ENCODE data around the gene DAB2. TPM values are rescaled to one million over a fixed set of nuclear protein-coding genes. Genes with fewer than 3 reads are reported as not detected.
"Not testable (repeated sequence)": the region's sequence is repeated elsewhere in the genome, so short reads cannot be mapped to it uniquely, and the experiment has no call there.

DAB2 gene
- total RNA-seq, 1 experiment from 2014 or later = 8.8 TPM

DNA sequence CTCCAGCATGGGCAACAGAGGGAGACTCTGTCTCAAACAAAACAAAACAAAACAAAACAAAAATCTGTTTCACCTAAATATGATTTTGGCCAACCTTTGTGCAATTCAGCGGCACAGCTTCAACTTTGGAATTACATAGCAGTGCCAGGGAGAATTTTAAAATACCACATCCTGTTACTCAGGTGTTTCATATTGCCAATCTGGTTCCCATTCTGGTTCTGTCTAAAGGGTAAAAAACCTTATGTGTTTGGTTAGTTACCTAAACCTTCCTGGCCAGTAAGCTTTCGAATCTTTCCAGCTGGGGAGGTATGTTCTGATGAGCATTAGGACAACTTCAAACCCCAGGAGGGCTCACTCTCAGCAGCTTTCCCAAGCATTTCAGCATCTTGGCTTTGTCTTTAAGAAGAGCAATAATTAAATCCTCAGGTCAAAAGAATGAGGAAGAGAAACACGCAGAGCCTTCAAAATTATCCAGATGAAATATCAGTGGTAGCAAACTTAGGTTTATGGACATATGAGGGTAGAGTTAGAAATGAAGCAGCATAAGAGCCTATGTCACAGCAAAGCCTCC is 2.7 kb downstream of the DAB2 start:
- peak; percentile 11 for DNase-seq (ENCODE audit: low read depth)

DNA sequence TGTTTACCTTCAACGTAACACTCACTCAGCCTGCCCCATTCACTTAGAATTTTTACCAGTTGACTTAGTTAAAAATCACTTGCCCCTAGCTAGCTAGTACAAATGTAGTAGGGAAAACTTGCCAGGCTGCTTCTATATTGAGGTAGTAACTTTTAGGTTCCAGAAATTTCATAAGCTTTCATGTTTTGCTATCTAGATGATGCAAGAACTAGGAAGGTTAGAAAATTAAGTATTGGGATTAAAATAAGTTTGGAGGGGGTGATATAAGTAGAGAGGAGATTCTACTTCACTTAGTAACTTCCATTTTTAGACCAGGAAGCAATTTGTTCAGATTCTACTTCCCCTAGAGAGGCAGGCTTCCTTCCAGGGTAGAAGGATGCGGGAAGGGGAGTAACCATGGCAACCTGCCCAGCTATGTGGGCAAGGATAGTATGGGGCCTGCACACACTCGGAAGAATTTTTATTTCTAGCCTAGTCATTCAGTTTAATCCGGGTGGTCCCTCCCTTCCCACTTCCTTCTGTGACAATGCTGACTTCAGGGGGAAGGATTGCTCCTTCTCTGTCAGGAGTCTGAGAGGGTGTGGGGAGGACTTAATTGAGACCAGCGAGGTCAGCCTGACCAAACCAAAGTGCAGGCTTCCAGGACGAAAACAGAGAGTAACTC is 4.2 kb downstream of the DAB2 start:
- peak; percentile 91 for DNase-seq (ENCODE audit: low read depth)

DNA sequence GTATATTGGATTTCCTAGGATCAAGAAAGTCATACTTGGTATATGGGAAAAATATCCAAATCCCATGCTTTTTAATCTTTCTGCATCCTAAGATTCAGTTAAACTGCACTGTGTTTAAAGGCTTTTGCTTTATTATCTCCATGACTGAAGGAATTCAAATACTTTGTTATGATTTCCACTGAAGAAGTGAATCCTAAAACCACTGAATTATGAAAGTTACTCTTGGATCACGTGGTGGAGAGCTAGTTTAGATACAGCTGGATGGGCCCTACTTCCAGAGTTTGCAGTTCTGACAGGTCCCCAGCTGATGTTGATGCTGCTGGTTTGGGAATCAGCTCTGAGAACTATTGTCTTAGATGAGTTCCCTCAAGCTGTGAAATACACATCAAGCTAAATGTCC is 5.0 kb downstream of the DAB2 start:
- no peak for DNase-seq (ENCODE audit: low read depth)

GRCh38 chr5:39417979-39418378 is 6.8 kb downstream of the DAB2 start:
- no peak for DNase-seq (ENCODE audit: low read depth)

DNA sequence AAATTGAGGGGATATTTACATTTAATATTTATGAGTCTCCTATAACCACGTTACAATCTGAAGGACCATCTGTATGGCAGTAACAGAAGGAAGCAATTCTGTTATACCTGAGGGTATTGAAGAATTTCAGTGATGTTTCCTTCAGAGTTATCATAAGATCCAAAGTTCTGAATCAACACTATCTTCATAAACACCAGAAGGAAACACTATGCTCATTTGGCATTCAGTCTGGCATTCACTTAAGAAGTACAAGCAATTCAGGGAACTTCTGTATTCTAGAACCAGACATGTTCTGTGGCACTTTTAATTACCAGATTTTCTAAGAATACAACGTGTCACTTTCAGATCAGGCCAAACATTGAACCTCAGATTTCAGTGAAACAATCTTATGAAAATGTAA is 9.6 kb downstream of the DAB2 start:
- DNase-seq (ENCODE audit: low read depth) = no peak

DNA sequence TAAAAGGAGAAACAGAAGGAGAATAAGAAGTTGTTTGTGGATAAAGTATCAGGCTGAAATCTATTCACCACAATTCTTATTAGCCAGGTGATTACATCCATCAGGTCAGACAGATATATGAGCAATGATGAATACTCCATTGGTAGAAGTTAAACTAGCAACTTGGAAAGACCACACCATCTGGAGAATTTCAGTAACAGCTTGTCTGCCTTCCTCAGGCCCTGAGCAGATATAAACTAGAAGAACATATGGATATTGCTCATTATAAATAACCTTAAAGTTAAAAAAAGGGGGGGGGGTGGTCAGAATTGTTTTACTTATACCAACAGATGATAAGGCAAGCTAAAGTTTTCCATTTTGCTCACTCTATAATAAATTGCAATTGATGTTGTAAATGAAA is 10.4 kb downstream of the DAB2 start:
- no peak for DNase-seq (ENCODE audit: low read depth)

DNA sequence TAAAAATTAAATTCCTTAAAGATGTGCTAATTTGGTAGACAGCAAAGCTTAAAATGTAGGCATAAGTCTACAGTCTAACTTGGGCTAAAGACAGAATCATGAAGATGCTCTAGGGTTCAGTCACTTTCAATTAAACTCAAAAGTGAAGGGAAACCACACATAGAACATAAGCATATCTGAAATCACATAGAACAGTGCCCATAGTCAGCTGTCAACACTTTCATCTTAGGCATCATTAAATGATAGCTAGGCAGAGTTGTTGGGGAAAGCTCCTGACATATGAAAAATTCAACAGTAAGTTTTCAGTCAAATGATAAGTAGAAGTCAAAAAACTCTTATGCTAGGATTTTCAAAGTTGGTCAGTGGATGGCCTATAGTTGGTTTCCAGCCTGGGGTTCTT is 11.0 kb downstream of the DAB2 start:
- no peak for DNase-seq (ENCODE audit: low read depth)

DNA sequence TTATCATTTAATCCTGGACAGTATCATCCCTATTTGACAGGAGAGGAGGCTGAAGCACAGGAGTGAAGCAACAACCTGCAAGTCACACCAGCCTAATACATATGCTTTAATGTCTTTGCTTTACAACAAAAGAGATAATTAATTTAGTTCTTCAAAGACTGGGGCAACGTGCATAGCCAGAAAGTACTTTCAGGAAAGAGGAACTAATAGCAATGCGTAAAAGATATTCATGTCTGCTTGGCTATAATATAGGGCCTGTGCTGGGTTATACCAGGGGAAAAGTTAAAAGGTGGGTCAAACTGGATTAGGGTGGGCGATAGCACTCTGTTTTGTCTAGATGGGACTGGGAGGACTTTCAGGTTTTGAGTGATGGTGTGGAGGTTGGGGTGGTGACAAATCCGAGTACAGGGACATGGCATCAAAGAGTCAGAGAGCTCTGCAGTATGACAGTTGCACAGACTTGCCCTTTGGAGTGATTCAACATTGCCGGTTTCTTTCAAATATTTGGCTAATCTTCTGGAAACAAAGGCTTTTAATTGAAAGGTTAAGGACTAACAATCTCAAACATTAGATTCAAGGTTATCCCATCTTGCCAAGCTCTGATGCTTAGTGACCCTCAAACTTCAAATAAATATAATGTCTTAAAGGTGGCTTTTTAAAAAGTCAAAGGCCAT is 11.9 kb downstream of the DAB2 start:
- DNase-seq (ENCODE audit: low read depth) = no peak

DNA sequence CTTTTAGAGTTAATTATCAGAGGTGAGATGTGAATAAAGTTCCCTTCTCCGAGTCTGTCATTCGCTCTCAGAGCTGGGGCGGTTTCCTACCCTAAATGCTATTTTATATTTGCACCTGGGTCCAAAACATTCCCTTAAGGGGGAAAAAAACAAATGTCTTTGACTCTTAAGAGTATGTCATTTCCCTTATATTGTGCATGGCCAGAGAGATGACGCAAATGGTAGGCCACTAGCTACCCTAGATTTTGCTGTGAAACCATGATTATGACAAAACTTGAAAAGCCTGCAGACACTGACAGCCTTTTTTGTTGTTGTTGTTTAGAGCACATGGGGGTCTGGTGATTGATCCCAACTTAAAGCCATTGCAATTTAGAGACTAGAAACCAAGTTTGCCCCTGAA is 12.8 kb downstream of the DAB2 start:
- DNase-seq (ENCODE audit: low read depth) = no peak

DNA sequence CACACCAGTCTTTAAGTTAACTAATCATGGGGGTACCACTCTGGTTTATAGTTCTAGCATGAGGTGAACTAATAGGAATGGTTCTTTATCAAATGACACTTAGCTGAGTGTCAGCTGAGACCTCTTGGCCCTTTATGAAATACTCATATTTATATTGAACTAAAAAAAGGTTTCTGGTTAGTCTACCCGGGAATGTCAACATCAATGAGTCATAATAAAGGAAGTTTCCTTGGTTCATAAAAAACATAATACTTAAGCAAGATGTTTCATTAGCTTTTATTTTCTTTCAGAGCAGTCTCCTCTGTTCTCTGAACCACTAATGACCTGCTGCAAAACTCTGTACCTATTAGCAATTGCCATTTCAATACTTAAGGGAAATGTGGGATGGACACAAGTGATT is 13.7 kb downstream of the DAB2 start:
- DNase-seq (ENCODE audit: low read depth) = peak; percentile 60

- no peak for DNase-seq (ENCODE audit: low read depth)
Measured at GRCh38 chr5:39409033-39409432, 15.7 kb downstream of the DAB2 start.

- no peak for DNase-seq (ENCODE audit: low read depth)
Measured at GRCh38 chr5:39405083-39405843, 19.5 kb downstream of the DAB2 start.

DNA sequence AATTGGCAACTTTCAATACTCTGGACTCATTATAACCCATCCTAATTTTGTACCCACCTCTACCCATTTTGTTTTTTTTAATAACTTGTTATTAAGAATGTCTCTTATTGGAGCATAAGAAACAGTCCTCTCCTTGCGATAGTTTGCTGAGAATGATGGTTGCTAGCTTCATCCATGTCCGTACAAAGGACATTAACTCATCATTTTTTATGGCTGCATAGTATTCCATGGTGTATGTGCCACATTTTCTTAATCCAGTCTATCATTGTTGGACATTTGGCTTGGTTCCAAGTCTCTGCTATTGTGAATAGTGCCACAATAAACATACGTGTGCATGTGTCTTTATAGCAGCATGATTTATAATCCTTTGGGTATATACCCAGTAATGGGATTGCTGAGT is 21.0 kb downstream of the DAB2 start:
- DNase-seq (ENCODE audit: low read depth) = not testable (repeated sequence)

DNA sequence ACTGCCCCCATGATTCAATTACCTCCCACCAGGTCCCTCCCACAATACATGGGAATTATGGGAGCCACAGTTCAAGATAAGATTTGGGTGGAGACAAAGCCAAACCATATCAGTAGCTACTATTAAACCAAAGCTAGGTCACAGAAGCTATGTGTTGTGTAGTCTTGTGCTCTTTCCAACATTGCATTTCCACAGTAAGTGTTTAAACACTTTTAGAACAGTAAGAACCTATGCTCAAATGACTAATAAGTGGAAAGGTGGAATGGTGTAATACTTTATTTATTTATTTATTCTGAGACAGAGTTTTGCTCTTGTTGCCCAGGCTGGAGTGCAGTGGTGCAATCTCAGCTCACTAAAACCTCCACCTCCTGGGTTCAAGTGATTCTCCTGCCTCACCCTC is 22.6 kb downstream of the DAB2 start:
- DNase-seq (ENCODE audit: low read depth) = not testable (repeated sequence)

GRCh38 chr5:39400713-39401578 is 23.8 kb downstream of the DAB2 start:
- DNase-seq (ENCODE audit: low read depth) = no peak

DNA sequence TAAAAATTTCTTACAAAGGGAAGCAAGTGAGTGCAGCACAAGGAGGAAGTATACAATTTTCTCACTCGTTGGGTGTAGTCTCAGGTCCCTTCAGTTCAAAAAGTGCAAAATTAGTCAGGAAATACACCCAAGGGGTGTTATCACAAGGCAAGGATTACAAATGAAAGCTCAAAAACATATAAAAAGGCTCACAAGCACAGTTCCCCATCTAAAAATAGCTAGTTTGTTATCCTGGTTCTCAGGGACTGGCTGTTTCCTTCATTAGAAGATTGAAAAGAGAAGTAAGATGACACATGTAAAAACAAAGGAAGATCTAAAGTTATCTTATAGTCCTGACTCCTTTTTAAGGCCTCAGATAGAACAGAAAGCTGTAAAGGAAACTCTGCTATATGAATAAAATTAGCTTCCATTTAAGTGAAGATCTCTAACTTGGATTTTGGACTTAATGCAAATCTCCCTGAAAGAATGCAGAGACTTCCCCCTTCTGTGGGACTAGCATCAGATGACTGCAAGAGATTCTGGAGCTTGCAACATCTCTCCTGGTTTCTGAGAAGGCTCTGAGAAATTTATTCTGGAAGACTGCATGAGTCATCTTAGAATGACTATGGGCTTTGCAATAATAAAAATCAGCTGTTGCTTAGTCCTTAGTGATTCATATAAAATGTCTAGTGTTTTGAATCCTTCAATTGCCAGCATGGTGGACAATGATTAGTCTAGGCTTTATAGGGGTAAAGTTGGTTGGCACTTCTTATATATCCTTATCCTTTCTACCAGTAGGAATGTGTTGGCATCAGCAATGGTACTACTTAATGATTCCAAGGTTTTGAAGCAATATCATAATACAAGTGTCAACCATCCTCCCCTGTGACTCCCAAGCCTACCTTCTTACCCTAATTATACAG is 25.4 kb downstream of the DAB2 start:
- peak; percentile 97 for DNase-seq (ENCODE audit: low read depth)

DNA sequence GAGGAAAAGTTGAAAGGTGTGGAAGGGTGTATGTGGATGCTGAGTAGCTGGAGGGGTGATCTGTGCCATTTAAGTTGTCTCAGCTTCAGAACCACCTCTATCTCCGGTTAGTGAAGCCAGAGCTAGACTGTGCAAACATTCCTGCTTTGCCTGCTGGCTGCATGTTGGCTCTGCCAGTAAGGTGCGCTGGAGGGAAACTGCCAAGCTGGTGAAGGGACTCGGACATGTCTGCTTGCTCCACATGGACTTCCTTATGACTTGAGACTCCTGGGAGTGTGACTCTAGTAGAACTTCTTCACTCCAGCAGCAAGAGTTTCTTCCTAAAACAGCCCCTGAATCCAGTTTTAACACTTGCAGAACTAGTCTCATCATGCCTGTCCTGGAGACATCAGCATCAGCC is 27.9 kb downstream of the DAB2 start:
- DNase-seq (ENCODE audit: low read depth) = no peak

DNA sequence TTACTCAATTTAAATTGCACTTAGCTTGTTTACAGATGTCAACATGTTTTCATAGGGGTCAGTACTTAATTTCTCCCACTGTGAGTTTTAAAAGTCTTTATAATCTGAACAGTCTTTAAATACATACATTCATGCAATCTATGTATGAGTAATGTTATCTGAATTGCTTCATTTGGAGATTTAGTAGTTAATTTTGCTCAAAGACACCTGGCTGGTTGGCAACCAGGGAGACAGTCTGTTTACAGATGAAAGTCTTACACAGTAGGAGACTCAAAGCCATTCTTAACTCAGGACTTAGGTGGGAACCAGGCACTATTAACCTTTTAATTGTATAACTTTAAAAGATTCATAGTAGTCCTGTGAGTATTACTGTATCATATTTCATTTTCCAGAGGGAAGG is 29.3 kb downstream of the DAB2 start:
- no peak for DNase-seq (ENCODE audit: low read depth)

- peak; percentile 82 for DNase-seq (ENCODE audit: low read depth)
Measured at GRCh38 chr5:39394946-39395345, 29.8 kb downstream of the DAB2 start.

GRCh38 chr5:39390945-39391344 is 33.8 kb downstream of the DAB2 start:
- no peak for DNase-seq (ENCODE audit: low read depth)

All from HT1080 (cell line).